Islet precursor cell (in vitro differentiated cells): ENCODE measurements around the gene LCE1B.

Experiments used
- DNase-seq: peaks from one replicate; pipeline ENCODE4 v3.0.0-alpha.2; 2018

Gene LCE1B, protein sequence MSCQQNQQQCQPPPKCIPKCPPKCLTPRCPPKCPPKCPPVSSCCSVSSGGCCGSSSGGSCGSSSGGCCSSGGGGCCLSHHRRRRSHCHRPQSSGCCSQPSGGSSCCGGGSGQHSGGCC

DNA sequence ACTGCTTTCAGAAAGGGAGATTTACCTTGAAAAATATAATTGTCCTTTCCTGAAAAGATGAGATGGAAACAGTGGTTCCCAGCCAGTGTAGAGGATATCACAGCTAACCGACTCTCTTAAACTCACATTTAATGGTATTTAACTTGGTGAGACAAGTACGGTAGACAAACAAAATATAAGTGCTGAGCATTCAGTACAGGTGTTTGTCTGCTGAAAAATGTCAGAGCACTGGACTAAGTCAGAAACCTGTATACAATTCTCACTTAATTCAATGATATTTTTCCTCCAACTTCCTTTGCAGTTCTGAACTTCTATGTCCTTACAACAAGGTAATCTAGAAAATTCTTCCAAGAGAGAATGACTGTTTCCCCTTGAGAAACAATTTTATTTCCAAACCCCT, at the start of gene LCE1B:
Gene LCE1B (plus strand): TSS at position 301 of the 400 bp plus-strand sequence. CDS start 476 bp downstream, outside the sequence.
- DNase-seq: no peak

DNA sequence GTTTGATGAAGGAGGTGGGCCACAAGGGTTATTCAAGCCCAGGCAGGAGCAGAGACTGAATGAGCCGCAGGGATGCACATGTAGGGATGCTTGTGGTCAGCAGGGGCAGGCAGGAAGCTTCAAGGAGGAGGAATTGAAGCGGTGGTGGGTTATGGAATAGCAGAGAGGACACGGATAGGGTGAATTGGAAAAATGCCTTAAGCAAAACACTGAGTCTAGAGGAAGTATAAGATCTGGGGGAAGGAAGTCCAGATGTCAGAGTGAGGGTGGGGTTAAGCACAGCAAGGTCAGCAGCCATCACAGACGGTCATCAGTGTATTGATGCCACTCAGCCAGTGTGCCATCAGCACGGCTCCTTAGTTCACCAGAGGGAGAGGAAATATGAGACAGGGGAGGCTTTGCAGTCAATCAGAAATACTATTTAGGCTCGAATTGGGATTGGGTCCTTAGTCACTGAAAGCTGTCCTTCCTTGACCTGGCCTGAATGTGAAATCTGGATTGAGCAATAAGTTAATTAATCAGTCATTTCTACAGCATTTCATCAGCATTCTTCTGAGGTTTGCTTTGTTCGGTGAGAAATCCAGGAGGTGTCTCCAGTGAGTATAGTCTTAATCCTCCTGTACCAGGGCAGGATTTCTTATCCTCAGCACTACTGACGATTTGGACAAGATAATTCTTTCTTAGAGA, 42.8 kb upstream of the LCE1B start:
- no peak for DNase-seq

DNA sequence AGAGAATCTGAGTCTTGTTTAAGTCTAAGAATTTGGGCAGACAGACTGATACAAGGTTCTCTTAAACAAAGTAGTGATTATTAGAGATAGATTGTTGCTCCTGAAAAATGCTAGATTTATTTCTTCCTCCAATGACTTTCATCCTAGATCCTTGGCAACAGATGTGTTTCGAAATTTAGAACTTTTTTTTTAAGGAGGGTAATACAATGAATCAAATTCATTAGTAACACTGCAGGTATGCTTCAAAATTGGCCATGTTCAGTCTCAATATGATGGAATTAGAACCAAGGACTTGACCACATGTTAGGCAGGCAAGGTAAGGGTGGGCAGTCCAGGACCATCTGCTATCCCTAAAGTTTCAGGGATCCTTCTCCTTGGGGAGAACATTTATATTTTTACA, 41.4 kb upstream of the LCE1B start:
- DNase-seq: no peak

DNA sequence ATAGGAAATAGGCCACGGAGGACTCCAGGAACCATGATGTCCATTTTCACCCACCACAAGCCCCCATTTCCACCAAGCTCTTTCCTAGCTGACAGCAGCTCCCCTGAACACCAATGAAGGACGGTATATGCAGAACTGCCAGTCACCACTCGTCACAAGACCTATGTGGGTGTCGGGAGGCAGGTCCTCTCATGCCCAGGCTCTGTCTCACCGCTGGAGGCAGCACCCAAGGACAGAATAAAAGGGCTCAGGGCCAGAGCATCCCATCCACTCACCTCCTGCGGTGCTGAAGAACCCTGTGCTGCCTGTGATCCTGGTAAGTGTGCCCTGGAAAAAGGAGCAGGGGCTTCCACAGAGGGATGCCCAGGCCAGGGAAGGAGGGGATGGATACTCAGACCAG, 36.9 kb upstream of the LCE1B start, which contains the start of gene LCE1F:
Gene LCE1F (plus strand): TSS at position 266 of the 400 bp plus-strand sequence. CDS start 1,232 bp downstream, outside the sequence.
- DNase-seq: no peak

DNA sequence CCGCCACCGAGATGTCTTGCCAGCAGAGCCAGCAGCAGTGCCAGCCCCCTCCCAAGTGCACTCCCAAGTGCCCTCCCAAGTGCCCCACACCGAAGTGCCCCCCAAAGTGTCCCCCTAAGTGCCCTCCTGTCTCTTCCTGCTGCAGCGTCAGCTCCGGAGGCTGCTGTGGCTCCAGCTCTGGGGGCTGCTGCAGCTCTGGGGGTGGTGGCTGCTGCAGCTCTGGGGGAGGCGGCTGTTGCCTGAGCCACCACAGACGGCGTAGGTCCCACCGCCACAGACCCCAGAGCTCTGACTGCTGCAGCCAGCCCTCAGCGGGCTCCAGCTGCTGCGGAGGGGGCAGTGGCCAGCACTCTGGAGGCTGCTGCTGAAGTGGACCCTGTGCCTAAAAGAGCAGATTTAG, 35.4 kb upstream of the LCE1B start:
- DNase-seq: no peak

DNA sequence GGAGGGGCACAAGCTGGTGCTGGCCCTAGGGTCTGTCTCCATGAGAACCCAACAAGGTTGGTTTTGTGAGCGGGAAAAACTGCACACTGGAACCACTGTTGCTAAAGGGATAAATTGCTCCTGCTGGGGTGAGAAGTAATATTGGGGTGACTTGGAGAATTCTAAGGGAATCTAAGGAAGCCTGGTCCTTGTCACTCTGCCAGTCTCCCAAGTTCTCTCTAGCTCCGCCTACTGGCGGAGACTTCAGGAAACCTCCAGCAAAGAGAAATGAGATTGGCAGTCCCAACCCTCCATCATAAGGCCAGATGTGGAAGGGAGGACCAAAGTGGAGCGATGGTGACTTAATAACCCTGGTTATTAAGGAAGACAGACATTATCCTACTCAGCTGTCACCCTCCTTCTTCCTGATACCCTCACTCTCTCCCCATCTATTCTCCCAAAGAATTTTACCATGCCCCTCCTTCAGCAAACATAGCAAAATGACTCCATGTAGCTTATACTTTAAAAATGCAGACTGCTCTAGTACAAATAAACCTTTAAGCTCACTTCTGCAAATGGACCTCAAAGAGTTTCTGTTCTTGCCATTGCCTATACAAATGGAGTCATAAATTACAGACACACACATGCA, 34.1 kb upstream of the LCE1B start:
- DNase-seq: no peak

DNA sequence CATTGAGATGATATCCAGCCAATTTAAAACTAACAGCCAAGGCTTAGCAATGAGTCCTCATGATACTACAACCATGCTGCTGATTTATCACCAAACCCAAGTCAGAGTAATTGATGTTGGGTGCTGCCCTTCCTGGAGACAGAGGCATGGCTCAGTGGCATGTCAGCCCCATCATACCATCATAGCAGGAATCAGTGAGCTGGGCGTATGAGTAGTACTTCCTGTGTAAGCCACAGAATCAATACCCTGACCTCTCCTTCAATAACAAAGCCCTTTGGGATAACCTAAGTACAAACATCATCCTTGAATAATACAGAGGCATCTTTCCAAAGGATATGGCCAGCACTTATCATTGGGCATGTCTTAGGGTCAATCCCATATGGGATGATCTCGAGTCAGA, 28.7 kb upstream of the LCE1B start:
- no peak for DNase-seq

DNA sequence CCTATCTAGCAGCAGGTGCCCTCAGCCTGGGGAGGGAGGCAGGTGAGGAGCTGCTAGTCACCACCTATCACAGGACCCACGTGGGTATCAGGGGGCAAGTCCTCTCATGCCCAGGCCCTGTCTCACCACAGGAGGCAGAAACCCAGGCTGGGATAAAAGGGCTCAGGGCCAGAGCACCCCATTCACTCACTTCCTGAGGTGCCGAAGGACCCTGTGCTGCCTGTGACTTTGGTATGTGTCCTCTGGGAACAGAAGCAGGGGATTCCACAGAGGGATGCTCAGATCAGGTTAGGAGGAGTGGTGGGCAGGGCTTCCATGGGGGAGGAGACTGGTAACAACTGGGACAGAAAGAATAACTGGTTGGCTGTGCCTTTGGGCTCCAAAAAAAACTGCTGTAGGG, 25.7 kb upstream of the LCE1B start, which contains the start of gene LCE1E:
Gene LCE1E (plus strand): TSS at position 181 of the 400 bp plus-strand sequence. CDS start 1,043 bp downstream, outside the sequence.
- DNase-seq: no peak

DNA sequence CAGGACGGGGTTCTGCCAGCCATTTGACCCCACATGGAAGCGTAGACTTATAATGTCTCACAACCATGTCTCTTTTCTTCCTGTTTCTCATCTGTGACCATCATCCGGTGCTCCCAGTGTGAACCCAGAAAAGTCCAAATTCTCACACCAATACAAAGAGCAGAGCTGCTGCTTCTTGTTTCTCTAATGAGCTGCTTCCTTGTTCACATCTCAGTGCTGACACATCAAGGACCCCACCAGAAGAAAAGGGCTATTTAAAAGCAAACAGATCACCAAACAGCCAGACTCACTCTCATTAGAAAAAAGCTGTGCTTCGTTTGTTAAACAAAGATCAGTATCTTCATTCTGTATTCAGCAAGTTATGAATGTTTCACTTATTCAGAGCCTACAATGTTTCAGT, 16.1 kb upstream of the LCE1B start:
- DNase-seq: no peak

DNA sequence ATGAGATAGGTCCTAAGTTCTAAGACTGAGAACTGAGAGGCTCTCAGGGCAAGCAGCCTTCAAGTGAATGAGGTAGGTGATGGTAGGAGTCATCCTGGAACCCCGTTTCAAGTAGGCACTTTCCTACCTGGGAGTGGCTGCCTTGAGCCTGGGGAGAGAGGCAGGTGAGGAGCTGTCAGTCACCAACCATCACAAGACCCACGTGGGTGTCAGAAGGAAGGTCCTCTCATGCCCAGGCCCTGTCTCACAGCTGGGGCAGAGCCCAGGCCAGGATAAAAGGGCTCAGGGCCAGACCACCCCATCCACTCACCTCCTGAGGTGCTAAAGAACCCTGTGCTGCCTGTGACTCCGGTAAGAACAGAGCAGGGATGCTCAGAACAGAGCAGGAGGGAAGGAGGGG, 15.3 kb upstream of the LCE1B start, which contains the start of gene LCE1D:
Gene LCE1D (plus strand): TSS at position 301 of the 400 bp plus-strand sequence. CDS start 1,074 bp downstream, outside the sequence.
- no peak for DNase-seq

DNA sequence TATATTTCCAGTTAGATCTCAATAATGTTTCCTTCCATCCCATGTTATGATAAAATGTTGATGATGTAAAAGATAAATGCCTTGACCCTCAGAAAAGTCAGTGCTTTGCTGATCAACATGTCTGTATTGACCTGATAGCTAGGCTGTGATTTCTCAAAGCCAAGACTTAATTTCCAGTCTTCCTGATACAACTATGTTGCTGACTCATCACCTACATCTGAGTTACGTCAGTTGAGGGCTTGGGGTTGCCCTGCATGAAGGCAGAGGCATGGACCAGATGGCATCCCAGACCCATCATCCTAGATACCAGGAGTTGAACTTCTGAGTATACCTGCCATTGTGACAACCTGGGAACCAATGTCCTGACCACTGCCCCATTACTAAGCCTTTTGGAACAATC, 10.4 kb upstream of the LCE1B start:
- no peak for DNase-seq

DNA sequence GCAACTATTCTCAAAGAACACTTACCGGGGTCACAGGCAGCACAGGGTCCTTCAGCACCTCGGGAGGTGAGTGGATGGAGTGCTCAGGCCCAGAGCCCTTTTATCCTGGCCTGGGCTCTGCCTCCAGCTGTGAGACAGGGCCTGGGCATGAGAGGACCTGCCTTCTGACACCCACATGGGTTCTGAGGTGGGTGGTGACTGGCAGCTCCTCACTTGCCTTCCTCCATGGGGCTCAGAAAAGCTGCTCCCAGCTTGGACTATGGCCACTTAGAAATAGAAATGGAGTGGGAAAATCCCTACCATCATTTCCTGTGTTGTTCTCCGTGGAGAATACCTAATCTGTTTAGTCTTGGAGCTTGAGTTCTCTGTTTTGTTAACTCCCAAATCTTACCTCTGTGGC, 5.2 kb upstream of the LCE1B start, which contains the start of gene LCE1C:
Gene LCE1C (minus strand): TSS at position 76 of the 400 bp plus-strand sequence. CDS start 1,173 bp downstream, outside the sequence.
- DNase-seq: no peak

DNA sequence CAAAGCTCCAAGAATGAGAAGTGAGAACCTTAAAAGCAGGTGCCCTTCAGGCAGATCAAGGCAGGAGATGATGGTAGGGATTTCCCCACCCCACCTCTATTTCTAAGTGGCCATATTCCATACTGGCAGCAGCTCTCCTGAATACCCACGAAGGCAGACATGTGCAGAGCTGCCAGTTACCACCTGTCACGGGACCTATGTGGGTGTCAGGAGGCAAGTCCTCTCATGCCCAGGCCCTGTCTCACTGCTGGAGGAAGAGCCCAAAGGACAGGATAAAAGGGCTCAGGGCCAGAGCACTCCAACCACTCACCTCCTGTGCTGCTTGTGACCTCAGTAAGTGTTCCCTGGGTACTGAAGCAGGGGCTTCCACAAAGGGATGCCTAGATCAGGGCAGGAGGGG, 721 bp upstream of the LCE1B start:
- DNase-seq: no peak

DNA sequence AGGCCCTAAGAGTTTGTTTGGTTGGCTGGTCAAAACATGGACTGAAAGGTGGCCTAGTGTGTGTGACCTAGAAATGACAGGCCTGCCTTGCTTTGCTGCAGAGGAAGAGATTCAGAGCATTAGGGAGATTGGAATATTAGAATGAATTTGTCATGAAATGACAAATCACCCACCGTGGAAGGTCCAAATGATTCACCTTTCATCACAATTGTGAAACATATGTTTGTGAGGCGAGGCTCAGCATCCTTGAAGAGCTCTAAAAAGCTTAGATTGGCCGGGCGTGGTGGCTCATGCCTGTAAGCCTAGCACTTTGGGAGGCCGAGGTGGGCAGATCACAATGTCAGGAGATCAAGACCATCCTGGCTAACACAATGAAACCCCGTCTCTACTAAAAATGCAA, 5.5 kb downstream of the LCE1B start:
- DNase-seq: no peak

DNA sequence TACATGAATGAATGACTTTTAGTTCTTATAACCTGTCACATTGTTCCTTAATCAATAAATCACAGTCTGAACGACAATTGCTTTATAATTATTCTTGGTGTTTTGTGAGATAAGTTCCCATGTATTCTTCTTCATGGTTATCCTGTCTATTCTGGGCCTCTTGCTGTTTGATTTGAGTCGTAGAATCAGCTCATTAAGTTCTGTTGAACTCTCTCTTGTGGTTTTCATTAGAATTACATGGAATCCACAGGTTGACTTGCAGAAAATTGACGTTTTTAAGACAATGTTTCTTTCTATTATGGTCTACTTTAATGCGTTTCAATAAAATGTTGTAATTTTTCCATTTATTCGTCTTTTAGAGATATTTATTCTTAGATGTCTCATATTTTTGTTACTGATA, 11.5 kb downstream of the LCE1B start:
- no peak for DNase-seq

DNA sequence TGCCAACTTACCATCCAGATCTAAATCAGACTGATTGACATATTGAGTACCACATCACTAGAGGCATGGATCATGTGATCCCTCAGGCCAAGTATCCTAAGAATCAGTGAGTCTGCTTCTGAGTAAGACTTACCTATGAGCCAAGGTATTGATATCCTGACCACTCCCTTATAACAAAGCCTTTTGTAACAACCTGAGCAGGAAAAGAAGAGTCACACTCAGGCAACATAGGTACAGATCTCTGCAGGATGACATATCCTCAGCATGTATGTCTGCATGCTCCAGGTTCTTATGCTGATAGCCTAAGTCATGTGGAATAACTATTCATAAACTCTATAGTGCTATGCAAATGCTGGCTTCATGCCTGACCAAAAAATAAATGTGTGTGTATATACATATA, 13.2 kb downstream of the LCE1B start:
- DNase-seq: no peak

DNA sequence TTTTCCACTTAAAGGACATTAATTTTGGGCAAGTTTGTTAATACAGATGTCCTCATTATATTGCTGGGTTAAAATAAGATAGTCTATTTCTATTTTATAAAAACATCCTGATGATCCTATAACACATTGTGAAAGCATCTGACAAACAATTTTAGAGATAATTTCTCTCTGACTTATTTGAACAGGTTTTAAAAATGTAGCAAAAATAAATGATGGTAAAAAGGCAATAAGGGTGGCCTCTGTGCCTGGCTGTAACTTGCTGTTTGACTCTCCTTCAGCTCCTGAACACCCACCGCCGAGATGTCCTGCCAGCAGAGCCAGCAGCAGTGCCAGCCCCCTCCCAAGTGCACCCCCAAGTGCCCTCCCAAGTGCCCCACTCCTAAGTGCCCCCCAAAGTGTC, 15.4 kb downstream of the LCE1B start, which contains the start of gene LCE1A:
Gene LCE1A (plus strand): TSS at position 301 of the 400 bp plus-strand sequence. CDS start 0 bp downstream, at position 301.
- no peak for DNase-seq

DNA sequence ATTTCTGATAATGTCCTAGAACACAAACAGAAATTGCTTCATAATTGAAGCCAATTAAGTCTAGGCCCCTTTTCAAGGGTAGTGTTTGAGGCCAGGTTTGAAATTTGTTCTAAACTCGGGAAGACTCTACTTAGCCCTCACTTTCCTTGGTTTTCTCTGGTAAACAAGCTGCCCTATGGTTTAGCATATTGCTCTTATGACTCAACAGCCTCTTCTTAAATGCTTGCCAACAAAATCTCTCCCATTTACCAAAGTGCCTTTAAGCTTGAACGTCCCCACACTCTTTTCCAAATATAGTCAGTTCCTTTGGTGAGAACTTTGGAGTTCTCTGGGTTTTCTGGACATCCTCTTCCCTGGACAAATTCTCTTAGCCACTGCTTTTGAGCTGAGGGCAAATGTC, 25.1 kb downstream of the LCE1B start:
- no peak for DNase-seq

DNA sequence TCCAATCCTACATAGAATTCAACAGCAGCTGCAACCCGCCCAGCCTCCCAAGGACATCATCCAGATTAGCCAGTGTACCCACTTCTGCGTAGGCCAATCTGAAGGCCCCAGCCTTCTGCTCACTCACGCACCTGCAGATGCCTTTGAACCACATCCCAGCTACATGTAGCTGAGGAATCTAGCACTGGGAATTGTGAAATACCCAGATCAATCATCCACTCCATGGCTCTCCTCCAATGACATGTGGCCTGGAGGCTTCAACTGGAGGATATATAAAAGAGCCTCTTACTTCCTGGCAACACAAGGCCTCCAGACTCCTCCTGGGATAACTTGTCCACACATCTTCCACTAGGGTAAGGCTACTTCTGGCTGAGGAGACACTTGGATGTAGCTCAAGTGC, 30.8 kb downstream of the LCE1B start, which contains the start of gene LCE6A:
Gene LCE6A (plus strand): TSS at position 301 of the 400 bp plus-strand sequence. CDS start 665 bp downstream, outside the sequence.
- DNase-seq: no peak

DNA sequence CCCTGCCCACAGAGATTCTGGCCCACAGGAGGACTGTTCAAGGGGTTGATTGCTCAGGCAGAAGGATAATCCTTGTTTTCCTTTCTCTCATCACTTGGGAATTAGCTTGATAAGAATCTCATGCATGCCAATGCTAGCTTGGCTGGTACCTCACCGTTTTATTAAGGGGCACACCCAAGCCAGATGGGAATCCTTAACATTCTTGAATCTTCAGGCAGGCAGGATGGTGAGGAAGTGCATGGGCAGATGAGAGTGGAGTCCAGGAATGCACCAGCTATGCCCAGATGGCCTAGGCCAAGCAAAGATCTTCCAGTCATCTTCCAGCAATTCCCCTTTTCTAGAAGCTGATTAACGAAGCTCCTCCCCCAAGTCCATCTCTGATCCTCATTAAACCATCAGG, 43.9 kb downstream of the LCE1B start:
- no peak for DNase-seq

DNA sequence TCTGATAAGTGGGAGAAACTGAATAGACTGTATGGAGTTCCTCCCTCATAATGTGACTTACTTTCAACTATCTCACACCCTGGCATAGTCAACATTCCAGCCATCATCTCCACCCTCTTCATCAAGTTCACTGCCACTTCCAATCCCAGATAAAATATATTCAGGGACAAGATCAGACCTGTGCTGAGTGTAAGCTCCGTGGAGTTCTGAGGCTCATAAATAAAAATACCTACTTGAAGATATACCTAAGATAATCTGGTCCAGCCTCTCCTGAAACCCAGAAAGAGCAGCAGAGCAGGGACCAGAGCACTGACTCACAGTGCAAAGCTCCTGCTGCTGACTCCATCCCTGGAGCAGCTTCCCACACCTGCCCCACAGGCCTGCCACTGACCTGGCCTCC, 46.3 kb downstream of the LCE1B start:
- DNase-seq: no peak

DNA sequence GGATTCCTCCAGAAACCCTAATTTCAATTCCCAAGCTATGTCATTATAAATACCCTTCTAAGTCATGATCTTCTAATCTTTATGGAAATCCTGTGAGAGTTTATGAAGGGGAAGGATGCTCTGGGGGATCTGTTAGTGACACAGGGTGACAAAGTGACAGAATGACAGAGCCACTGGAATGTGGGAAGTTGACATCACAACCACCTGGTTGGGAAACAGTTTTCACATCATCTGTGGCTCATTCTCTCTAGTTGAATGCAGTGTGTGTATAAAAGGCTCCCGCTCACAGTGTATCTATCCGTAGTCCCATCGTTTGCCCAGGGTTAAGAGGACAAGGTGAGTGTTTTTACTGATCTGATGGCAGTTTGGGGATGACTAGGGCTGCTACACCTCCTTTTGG, 47.9 kb downstream of the LCE1B start, which contains the start of gene LCE7A:
Gene LCE7A (plus strand): TSS at position 301 of the 400 bp plus-strand sequence. CDS start 702 bp downstream, outside the sequence.
- DNase-seq: no peak

DNA sequence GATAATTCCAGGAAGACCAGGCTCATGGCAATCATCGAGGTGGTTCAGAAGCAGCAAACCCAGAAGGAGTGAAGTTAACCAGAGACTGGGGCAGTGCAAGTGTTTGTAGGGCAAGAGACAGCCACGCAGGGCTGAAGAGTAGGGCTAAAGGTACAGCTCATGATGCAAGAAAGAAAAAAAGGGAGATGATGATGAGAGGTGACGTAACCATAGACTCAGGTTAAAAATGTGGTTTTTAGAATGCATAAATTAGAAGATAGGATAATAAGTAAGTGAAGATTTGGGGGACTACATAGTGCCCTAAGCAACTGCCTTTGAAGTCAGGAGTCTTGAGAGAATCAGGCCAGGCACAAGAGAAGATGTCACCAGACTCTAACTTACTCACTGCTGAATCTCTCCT, 48.4 kb downstream of the LCE1B start:
- no peak for DNase-seq

DNA sequence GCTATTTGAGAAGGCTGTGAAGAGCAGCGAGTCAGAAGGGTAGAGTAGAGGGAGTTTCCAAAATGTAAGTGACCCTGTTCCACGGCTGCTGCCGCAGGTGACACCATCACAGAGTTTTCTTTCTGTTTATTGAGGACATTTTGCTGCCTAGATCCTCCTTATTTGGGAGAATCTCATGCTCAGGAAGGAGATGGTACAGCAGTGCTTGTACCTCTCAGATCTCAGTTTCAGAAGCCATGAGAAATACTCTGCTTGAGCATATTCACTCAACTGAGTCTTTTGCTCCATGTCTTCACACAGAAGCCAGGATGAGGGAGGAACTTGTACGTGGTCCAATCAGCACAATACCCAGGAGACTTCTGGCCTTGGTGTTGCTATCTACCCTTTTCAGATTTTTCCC, 49.6 kb downstream of the LCE1B start:
- no peak for DNase-seq
